HCT116 (cell line): ENCODE results near the gene THYN1.

Experiments used
- CTCF ChIP-seq, 3 experiments: fragments of 200-600 bp in 1 of 3; sonication (generic) in 1 of 3; IDR thresholded peaks in 2 of 3; conservative IDR thresholded peaks in 1 of 3; 2 replicates each; pipeline ENCODE4 v1.5.1; 2012 to 2017; ENCODE audit warnings: low read depth in 2 of 3, low read length in 2 of 3, antibody characterized with exemption in 1 of 3, borderline replicate concordance in 1 of 3, control low read depth in 1 of 3, mild to moderate bottlenecking in 1 of 3, mixed read lengths in 1 of 3, mixed run types in 1 of 3, moderate library complexity in 1 of 3; ENCODE audit not compliant: insufficient read depth in 1 of 3
- ELF1 ChIP-seq: IDR thresholded peaks from 2 replicates; pipeline ENCODE4 v1.6.1; 2012; ENCODE audit warnings: low read depth, borderline replicate concordance
- EZH2phosphoT487 ChIP-seq: fragments of 200-600 bp; IDR thresholded peaks from 2 replicates; pipeline ENCODE4 v1.6.1; 2018; ENCODE audit warnings: antibody characterized with exemption, borderline replicate concordance
- MAX ChIP-seq: IDR thresholded peaks from 2 replicates; pipeline ENCODE4 v1.6.1; 2012
- POLR2A ChIP-seq: IDR thresholded peaks from 2 replicates; pipeline ENCODE4 v1.7.0; 2011; ENCODE audit warnings: borderline replicate concordance; ENCODE audit not compliant: insufficient read depth, insufficient read length; ENCODE audit errors: extremely low read depth
- RAD21 ChIP-seq: IDR thresholded peaks from 2 replicates; pipeline ENCODE4 v1.6.1; 2012; ENCODE audit warnings: low read depth, mild to moderate bottlenecking
- REST ChIP-seq: IDR thresholded peaks from 2 replicates; pipeline ENCODE4 v1.6.1; 2012; ENCODE audit warnings: low read depth
- SP1 ChIP-seq: IDR thresholded peaks from 2 replicates; pipeline ENCODE4 v1.6.1; 2012; ENCODE audit warnings: low read depth

GRCh38 chr11:134237557-134237922 lies 15.6 kb downstream of the THYN1 start:
- TF ChIP-seq REST (no peak), CTCF (IDR thresholded peaks at IDR 0.05 in 2 of 3, conservative IDR thresholded peaks at IDR 0.05 in 1 of 3; ENCODE audit: borderline replicate concordance in 1 of 3, insufficient read depth in 1 of 3, low read depth in 2 of 3, low read length in 2 of 3) (no peak), MAX (no peak), EZH2phosphoT487 (no peak), RAD21 (no peak), POLR2A (no peak), SP1 (no peak), ELF1 (no peak)
